IMR-90 (cell line): ENCODE measurements around the gene LMBR1L. TPM values are rescaled to one million over a fixed set of nuclear protein-coding genes. Genes with fewer than 3 reads are reported as not detected.

Experiments used
- BHLHE40 ChIP-seq: fragments of 150-350 bp; IDR thresholded peaks from 2 replicates; pipeline ENCODE4 v1.6.1; 2016; ENCODE audit warnings: mild to moderate bottlenecking, low read depth, low read length
- ELK1 ChIP-seq: fragments of 150-350 bp; IDR thresholded peaks from 2 replicates; pipeline ENCODE4 v1.6.1; 2016; ENCODE audit warnings: low read depth, mild to moderate bottlenecking, low read length, moderate library complexity, borderline replicate concordance
- FOS ChIP-seq: fragments of 150-350 bp; IDR thresholded peaks from 2 replicates; pipeline ENCODE4 v1.6.1; 2016; ENCODE audit warnings: low read depth, low read length
- NFE2L2 ChIP-seq: fragments of 150-350 bp; IDR thresholded peaks from 2 replicates; pipeline ENCODE4 v1.6.1; 2016; ENCODE audit warnings: low read depth, mild to moderate bottlenecking, low read length
- polyA plus RNA-seq, 3 experiments: library from polyadenylated mRNA; depleted of rRNA; stranded (reverse); fragments of >200 nt; gene quantifications; 2 replicates each; pipeline ENCODE4 v1.2.3, GENCODE V29; 2012; ENCODE audit warnings: low replicate concordance in 1 of 3
- total RNA-seq: library from RNA; depleted of rRNA; stranded (reverse); fragments of >200 nt; gene quantifications from 2 replicates; pipeline ENCODE4 v1.2.3, GENCODE V29; 2012

LMBR1L gene
- total and polyA plus RNA-seq, 2 of the 4 experiments (the other 2 are of a cell fraction), result 33.0 to 44.6 TPM

- no peak for TF ChIP-seq ELK1
- no peak for TF ChIP-seq NFE2L2
- TF ChIP-seq BHLHE40, result no peak
- no peak for TF ChIP-seq FOS
Observed at GRCh38 chr12:49131051-49131893, 20.6 kb upstream of the LMBR1L start, which contains the start of gene TUBA1B (continued).
